ENCODE measurements around the gene FAM110D. TPM values are rescaled to one million over a fixed set of nuclear protein-coding genes. Genes with fewer than 3 reads are reported as not detected.
A peak's percentile ranks its signal among the peaks of the same experiment; 100 is the strongest.

FAM110D gene
- total RNA-seq, 1 donor from 2014 or later, result 6.3 TPM

DNA sequence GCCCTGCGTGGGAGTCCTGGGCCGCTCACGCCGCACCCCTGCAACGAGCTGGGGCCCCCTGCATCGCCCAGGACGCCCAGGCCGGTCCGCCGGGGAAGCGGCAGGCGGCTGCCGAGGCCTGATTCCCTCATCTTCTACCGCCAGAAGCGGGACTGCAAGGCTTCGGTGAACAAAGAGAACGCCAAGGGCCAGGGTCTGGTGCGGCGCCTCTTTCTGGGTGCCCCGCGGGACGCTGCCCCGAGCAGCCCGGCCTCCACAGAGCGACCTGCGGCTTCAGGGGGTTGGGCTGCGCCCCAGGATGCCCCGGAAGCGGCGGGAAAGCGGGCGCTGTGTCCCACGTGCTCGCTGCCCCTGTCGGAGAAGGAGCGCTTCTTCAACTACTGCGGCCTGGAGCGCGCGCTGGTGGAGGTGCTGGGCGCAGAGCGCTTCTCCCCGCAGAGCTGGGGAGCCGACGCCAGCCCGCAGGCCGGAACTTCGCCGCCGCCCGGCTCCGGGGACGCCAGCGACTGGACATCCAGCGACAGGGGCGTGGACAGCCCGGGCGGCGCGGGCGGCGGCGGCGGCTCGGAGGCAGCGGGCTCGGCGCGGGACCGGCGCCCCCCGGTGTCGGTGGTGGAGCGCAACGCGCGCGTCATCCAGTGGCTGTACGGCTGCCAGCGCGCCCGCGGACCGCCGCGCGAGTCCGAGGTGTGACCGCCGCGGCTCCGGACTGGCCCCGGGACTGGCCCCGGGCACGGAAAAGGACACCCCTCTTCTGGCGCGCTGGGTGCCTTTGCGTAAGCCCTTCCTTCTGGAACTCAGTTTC, 2.7 kb downstream of the FAM110D start:
- DNase-seq (ENCODE audit: low spot score), result no peak

DNA sequence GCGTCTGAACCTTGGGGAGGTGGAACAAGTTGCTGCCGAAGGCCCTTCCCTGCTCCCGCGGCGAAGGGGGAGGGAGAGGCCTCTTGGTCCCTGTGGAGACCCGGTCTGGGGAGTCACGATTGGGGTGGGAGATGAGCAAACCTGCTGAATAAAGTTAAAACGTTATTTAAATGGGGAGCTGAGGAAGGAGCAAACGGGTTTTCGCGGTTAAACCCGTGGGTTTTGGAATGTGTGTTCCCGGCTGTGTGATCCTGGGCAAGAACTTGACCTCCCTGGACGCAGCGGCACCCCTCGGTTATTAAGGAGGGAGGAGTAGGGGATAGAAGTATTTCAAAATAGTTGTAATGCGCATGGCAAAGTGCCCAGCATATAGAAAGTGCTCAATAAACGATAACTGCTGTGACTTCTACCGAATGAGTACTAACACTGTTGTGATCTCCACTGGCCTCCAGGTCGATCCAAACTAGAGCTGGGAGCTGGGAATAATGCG, 3.4 kb downstream of the FAM110D start:
- no peak for DNase-seq (ENCODE audit: low spot score)

DNA sequence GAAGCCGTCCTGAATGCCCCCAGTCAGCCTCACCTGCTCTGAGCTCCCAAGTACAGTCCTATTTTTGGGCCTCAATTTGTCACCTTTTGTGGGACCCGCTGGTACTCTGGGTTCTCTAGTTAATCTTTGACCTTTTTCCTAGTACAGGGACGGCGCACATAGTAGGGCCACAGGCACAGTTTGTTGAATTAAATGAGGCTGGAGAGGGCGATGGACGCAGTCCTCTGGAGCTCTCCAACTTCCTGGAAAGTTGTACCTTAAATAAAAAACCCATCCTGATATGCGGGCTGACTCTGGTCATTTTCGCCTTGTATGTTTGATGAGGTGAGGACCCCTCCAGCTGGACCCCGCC, 4.8 kb downstream of the FAM110D start:
- DNase-seq (ENCODE audit: low spot score), result no peak

DNA sequence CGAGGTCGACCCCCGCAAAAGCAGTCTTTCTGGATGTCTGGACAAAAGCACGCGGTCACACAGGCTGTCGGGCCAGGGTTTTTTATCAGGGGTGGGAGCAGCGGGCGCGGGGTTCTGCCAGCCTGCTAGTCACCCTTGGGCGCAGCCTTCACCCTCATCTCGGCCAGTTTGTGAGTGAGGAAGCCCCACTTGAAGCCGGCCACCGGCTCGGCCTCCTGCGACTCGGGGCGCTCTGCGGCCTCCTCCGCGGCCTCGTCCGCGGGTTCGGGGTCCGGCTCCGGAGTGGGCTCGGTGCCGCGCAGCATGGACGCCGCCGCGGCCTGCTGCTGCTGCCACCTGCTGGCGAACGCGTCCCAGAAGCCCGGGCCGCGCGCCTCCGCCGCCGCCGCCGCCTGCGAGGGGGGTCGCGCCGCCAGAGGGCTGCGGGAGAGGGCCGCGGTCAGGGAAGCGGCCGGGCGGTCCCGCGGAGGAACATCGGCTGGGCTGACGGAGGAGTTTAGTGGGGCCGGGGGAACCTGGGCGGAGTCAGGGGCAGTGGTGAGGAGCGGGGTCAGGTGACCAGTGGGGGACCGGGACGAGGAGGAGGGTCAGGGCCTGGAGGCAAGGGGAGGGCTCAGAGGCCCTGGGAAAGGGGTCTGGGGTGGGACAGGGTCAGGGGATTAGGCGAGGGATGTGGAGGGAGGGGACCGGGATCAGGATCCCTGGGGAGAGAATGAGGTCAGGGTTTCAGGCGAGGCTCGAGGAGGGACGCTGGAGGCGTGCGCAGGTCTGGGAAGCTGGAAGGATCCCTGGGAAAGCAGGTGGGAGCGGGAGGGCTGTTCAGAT, 5.4 kb downstream of the FAM110D start:
- no peak for DNase-seq (ENCODE audit: low spot score)

- DNase-seq (ENCODE audit: low spot score), result no peak
Measured at GRCh38 chr1:26164861-26165842, 6.3 kb downstream of the FAM110D start.

GRCh38 chr1:26166719-26167281, 7.9 kb downstream of the FAM110D start:
- DNase-seq (ENCODE audit: low spot score), result no peak

DNA sequence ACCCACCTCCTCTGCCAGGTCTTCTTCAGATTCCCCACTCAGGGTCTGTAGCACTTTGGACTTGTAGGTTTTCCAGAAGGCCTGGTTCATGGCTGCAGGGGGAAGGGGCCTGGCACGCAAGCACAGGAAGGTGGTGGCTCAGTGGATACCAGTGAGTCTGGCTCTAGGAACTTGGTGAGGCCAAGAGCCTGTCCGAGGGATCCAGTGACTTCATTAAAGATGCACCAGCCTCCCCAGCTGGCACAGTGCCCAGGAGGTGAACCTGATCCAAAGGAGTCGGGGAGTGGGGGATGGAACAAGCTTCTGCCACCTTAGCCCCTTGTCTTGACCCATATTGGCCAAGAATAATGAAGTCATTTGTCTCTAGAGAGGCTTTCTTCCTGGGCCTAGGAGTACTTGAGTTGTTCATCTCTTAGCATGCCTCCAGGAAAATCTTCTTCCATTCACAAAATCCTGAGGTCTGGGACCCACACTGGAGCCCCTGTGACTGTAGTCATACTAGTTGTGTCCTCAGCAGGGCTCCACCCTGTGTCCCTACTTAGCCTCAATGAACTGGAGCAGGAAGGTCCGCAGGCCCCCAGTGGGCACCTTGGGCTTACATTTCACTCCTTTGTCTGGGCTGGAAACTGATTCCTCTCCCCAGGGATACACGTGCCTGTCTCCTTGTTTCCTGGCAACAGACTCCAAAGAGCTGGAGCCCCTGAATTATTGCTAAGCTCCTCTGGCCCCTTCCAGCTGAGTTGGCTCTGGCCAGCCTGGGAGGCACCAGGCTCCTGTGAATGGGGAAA, 9.7 kb downstream of the FAM110D start, which contains the start of gene C1orf232:
Gene C1orf232 (minus strand): TSS at position 554 of the 788 bp plus-strand sequence. CDS start 464 bp downstream, at position 90.
- DNase-seq (ENCODE audit: low spot score), result no peak

DNA sequence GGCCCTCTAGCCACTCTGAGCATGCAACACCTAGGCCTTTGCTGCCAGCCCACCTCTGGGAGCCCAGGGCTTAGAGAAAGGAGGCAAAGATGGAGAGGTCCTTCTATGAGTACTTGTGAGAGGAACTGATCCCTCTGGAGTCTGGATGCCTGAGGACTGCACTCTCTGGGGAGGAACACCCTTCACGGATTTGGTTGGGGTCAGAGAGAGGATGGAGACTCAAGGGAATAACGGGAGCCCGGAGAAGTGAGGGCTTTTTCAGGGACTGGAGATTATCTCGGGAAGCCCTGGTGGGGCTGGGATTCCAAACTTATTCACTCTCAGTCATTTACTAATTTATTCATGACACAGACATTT, 10.3 kb downstream of the FAM110D start:
- DNase-seq (ENCODE audit: low spot score), result no peak

GRCh38 chr1:26169669-26170471, 11.0 kb downstream of the FAM110D start, which contains the start of gene ZNF593:
Gene ZNF593, plus strand, starts transcription at chr1:26169908. Its CDS starts 76 bp downstream, at chr1:26169984.
- DNase-seq (ENCODE audit: low spot score), result peak; percentile 97

DNA sequence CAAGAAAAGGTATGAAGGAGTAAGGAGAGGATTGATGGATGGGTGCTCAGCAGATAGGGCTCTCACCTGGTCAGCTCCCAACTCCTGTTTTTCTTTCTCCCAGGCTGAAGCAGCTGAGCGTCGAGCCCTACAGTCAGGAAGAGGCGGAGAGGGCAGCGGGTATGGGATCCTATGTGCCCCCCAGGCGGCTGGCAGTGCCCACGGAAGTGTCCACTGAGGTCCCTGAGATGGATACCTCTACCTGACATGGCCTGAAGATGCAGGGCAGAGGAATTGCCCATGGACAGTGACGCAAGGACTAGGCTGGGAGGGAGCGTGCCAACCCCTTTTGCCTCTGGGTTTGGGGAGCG, 11.6 kb downstream of the FAM110D start:
- no peak for DNase-seq (ENCODE audit: low spot score)

DNA sequence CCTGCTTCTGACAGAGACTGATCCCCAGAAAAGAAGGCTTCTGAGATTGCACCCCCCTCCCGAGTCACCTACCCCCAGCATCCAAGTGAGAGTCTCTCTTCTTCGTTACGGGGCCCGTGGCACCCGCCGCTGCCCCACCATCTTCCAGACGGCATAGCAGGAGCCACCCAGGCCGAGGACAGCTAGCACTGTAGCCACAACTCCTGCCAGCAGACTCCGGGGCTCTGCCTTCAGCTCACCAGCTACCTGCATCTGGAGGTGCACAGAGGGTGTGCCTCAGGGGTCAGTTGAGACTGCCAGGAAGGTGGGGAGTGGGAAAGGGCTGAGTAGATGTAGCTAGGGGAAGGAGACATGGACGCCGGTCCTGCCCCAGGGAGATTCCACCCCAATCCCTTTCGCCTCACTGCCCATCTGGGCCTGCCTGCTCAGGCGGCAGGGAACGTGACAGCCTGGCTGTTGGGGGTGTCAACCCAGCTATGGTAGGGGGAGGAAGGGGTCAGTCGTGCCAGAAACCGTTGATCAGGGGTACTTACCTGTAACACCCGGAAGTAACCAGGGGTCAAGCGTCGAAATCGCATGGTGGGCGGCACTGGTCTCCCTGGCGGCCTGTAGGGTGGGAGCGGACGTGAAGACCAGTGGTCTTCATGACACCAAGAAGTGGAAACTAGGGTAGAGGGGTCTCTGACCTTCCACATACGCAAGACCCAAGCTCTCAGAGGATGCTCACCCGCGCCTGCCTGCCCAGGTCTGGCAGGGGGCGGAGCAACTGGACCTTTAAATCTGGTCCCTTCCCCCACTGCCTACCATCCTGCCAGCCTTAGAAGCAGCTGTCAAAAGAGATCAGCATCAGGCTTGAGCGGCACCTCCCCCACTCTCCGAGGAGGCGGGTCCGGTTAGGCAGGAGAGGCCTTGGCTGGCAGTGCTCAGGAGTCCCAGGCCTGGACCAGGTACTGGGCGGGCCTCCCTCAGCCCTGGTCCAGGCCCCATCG, 12.5 kb downstream of the FAM110D start, which contains the start of gene ZNF593OS:
Gene ZNF593OS (minus strand): TSS at position 749 of the 989 bp plus-strand sequence. CDS start 171 bp downstream, at position 578.
- no peak for DNase-seq (ENCODE audit: low spot score)

- DNase-seq (ENCODE audit: low spot score), result no peak
Measured at GRCh38 chr1:26175346-26175745, 16.5 kb downstream of the FAM110D start.

DNA sequence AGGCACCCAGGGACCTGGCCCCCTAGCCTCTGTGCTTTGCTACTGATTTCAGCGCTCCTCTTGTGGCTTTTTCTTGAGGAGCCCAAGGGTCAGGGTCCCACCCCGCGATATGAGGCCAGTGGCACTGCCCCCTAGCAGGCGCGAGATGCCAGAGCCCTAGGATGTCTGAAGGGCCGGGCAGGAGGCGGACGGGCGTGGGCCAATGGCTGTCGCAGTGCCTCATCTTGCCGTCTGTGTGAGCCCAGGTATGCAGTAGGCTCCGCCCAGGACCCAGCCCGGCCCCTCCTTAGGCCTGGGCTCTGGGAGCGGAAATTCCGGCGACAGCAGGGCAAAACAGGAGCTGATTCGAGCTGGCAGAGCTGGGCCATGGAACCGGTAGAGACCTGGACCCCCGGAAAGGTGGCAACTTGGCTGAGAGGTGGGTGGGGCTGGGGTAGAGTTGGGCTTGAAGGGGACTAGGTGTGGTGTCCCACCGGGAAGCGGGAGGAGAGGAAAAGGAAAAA, 18.4 kb downstream of the FAM110D start, which contains the start of gene CNKSR1:
Gene CNKSR1 (plus strand): TSS at position 310 of the 503 bp plus-strand sequence. CDS start 57 bp downstream, at position 367.
- DNase-seq (ENCODE audit: low spot score), result no peak

DNA sequence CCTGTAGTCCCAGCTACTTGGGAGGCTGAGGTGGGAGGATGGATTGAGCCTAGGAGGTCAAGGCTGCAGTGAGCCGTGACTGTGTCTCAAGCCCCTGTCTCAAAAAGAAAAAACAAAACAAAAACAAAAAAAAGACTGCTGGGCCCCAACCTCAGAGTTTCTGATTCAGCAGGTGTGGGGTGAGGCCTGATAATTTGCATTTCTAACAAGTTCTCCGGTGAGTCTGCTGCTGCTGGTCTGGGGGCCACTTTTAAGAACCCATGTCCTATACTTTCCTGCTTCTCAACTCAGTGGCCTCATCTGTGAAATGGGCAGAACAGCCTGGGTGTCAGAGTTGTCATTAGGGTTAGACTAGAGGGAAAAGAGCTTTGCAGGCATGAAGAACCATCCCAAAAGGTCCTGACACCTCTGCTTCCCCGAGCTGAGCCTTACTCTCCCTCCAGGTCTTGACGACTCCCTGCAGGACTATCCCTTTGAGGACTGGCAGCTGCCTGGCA, 21.2 kb downstream of the FAM110D start:
- no peak for DNase-seq (ENCODE audit: low spot score)

GRCh38 chr1:26181586-26182382, 22.9 kb downstream of the FAM110D start:
- no peak for DNase-seq (ENCODE audit: low spot score)

GRCh38 chr1:26182383-26182696, 23.5 kb downstream of the FAM110D start:
- no peak for DNase-seq (ENCODE audit: low spot score)

Data from mesenteric fat pad (tissue), 1 donor.